Endothelial cell (in vitro differentiated cells): ENCODE results near the gene KRTAP1-4. TPM values are rescaled to one million over a fixed set of nuclear protein-coding genes. Genes with fewer than 3 reads are reported as not detected.

Experiments used
- DNase-seq: peaks from one replicate; pipeline ENCODE4 v3.0.0; 2021; ENCODE audit warnings: low spot score
- H3K27ac Mint-ChIP-seq: one replicate; pipeline ENCODE4 v1.8.0; 2021; ENCODE audit warnings: mixed read lengths, inconsistent platforms; ENCODE audit not compliant: unreplicated experiment
- H3K27me3 Mint-ChIP-seq: one replicate; pipeline ENCODE4 v1.8.0; 2021; ENCODE audit warnings: mild to moderate bottlenecking, moderate library complexity, mixed read lengths, inconsistent platforms; ENCODE audit not compliant: unreplicated experiment
- H3K36me3 Mint-ChIP-seq: one replicate; pipeline ENCODE4 v1.8.0; 2021; ENCODE audit warnings: mild to moderate bottlenecking, low read depth, mixed read lengths, inconsistent platforms; ENCODE audit not compliant: unreplicated experiment
- H3K4me1 Mint-ChIP-seq: one replicate; pipeline ENCODE4 v1.8.0; 2021; ENCODE audit warnings: mild to moderate bottlenecking, mixed read lengths, inconsistent platforms; ENCODE audit not compliant: unreplicated experiment
- H3K4me3 Mint-ChIP-seq: one replicate; pipeline ENCODE4 v1.8.0; 2021; ENCODE audit warnings: mild to moderate bottlenecking, mixed read lengths, inconsistent platforms; ENCODE audit not compliant: unreplicated experiment
- H3K9me3 Mint-ChIP-seq: one replicate; pipeline ENCODE4 v1.8.0; 2021; ENCODE audit warnings: mixed read lengths, inconsistent platforms; ENCODE audit not compliant: unreplicated experiment
- total RNA-seq: library from RNA; stranded (reverse); fragmentation: NEBNext Ultra II Directional; extraction: Animal tissue kit (Norgen Biotek cat#: 25700); gene quantifications from one replicate; pipeline ENCODE4 v1.2.1, GENCODE V29; 2021; ENCODE audit not compliant: unreplicated experiment
- TF ChIP-seq, protein P1 (sequence below): fragments of 200-600 bp; sonication (generic); IDR thresholded peaks from one replicate; pipeline ENCODE4 v1.5.0; 2021; ENCODE audit warnings: antibody characterized with exemption; ENCODE audit not compliant: unreplicated experiment

KRTAP1-4 gene
- total RNA-seq, 1 donor from 2014 or later = not detected

DNA sequence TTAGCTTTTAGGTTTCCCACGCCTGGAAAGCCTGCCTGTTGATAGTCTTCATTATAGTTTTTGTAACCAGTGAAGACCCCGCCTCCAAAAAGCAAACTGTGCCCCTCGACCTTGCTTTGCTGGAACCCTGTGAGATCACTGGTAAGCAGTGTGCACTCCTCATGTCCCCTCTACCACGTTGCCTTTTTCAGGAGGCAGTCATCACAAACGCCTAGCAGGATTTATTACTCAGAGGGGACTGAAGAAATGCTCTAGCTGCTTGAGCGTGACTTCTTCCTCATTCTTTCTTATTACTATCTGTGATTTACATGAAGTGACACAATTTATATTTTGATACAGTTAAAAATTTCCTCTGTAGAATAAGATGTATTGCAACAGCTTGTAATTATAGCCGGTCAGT is 14.5 kb downstream of the KRTAP1-4 start:
- Mint-ChIP-seq H3K4me1 (peaks cover 22% of the 10 kb centered on the region), H3K27ac (no peak overlapping the region), H3K9me3 (no peaks in the 10 kb centered on the region), H3K36me3 (no peaks in the 10 kb centered on the region), H3K4me3 (no peak overlapping the region), H3K27me3 (no peaks in the 10 kb centered on the region)
- DNase-seq = no peak
- TF ChIP-seq, protein P1, sequence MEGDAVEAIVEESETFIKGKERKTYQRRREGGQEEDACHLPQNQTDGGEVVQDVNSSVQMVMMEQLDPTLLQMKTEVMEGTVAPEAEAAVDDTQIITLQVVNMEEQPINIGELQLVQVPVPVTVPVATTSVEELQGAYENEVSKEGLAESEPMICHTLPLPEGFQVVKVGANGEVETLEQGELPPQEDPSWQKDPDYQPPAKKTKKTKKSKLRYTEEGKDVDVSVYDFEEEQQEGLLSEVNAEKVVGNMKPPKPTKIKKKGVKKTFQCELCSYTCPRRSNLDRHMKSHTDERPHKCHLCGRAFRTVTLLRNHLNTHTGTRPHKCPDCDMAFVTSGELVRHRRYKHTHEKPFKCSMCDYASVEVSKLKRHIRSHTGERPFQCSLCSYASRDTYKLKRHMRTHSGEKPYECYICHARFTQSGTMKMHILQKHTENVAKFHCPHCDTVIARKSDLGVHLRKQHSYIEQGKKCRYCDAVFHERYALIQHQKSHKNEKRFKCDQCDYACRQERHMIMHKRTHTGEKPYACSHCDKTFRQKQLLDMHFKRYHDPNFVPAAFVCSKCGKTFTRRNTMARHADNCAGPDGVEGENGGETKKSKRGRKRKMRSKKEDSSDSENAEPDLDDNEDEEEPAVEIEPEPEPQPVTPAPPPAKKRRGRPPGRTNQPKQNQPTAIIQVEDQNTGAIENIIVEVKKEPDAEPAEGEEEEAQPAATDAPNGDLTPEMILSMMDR = no peak

- peaks cover 19% of the 10 kb centered on the region for H3K4me1 Mint-ChIP-seq
- no peaks in the 10 kb centered on the region for H3K36me3 Mint-ChIP-seq
- H3K27me3 Mint-ChIP-seq = no peaks in the 10 kb centered on the region
- no peak for DNase-seq
- H3K9me3 Mint-ChIP-seq = no peaks in the 10 kb centered on the region
- H3K4me3 Mint-ChIP-seq = no peak overlapping the region
- TF ChIP-seq, protein P1 = no peak
- H3K27ac Mint-ChIP-seq = no peak overlapping the region
Observed at GRCh38 chr17:41013606-41014005, 16.4 kb downstream of the KRTAP1-4 start.

GRCh38 chr17:41013181-41013580 is 16.8 kb downstream of the KRTAP1-4 start:
- DNase-seq = no peak
- no peak overlapping the region for H3K27ac Mint-ChIP-seq
- TF ChIP-seq, protein P1 = no peak
- no peak overlapping the region for H3K4me3 Mint-ChIP-seq
- no peaks in the 10 kb centered on the region for H3K9me3 Mint-ChIP-seq
- H3K36me3 Mint-ChIP-seq = no peaks in the 10 kb centered on the region
- H3K27me3 Mint-ChIP-seq = no peaks in the 10 kb centered on the region
- H3K4me1 Mint-ChIP-seq = peaks cover 15% of the 10 kb centered on the region

DNA sequence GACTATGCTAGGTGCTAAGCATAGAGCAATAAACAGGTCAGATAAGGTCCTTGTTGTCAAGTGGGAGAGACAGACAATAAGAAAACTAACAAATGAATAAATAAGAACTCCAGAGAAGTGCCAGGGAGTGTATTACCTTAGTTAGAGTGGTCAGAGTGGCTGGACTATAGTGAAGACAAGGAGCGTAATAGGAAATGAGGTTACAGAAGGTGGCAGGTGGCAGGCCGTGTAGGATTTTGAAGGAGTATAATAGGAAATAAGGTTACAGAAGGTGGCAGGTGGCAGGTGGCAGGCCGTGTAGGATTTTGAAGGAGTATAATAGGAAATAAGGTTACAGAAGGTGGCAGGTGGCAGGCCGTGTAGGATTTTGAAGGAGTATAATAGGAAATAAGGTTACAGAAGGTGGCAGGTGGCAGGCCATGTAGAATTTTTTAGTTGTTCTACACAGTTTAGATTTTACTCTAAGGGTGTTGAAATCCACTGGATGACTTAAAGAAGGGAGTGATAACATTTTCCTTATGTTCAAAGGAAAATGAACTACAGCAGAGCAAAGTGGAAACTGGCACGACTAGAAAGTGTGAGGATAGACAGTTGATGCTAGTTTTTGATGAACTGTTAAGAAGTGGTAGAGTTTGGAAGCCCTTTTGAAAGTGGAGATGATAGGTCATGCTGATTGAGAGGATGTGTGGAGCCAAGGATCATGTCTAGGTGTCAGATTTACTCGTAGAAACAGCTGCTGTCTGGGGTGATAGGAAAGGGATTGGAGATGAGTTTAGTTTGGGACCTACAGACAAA is 17.5 kb downstream of the KRTAP1-4 start:
- DNase-seq = no peak
- H3K36me3 Mint-ChIP-seq = no peaks in the 10 kb centered on the region
- H3K27ac Mint-ChIP-seq = no peak overlapping the region
- H3K4me3 Mint-ChIP-seq = no peak overlapping the region
- no peaks in the 10 kb centered on the region for H3K9me3 Mint-ChIP-seq
- H3K4me1 Mint-ChIP-seq = peaks cover 9% of the 10 kb centered on the region
- no peaks in the 10 kb centered on the region for H3K27me3 Mint-ChIP-seq
- TF ChIP-seq, protein P1 = no peak

DNA sequence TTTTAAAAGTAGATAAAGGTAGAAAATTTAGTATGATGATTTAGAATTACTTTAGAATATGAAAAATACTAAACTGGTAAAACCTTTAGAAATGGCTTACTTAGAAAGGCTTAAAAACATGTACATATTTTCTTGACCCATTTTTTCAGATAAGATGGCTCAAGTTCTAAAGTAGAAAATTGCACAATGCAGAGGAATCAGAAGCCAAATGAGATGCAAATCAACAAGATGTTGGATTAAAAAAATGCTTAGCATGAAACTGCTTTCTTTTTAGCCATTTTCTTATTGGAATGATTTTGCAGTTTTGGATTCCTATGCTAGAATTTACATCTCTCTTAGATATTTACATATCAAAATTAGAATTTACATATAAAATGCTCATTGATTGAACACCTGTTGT is 19.6 kb downstream of the KRTAP1-4 start:
- Mint-ChIP-seq H3K27me3 (no peaks in the 10 kb centered on the region), H3K4me1 (no peaks in the 10 kb centered on the region), H3K9me3 (no peaks in the 10 kb centered on the region), H3K36me3 (no peaks in the 10 kb centered on the region), H3K27ac (no peak overlapping the region), H3K4me3 (no peak overlapping the region)
- no peak for DNase-seq
- TF ChIP-seq, protein P1 = no peak
